ENCODE data around the gene FAM43B.

Gene FAM43B

GRCh38 chr1:20594746-20595145 lies 42.4 kb downstream of the FAM43B start:
- Histone ChIP-seq H3K9me3 (ENCODE audit: insufficient read depth, low read length) (no peaks in the 10 kb centered on the region), H4K20me1 (ENCODE audit: insufficient read depth, low read length) (no peaks in the 10 kb centered on the region), H3K9ac (ENCODE audit: low read length) (no peak overlapping the region), H3K4me3 (ENCODE audit: low read length) (no peak overlapping the region), H3K4me2 (ENCODE audit: low read length) (no peak overlapping the region), H3K4me1 (ENCODE audit: low read length) (peaks cover 17% of the 10 kb centered on the region), H3K27ac (ENCODE audit: low read length) (no peak overlapping the region), H3K36me3 (replicated peaks; ENCODE audit: low read depth, low read length) (no peaks in the 10 kb centered on the region), H3K79me2 (ENCODE audit: low read length) (no peaks in the 10 kb centered on the region), H2AFZ (ENCODE audit: low read depth, low read length) (no peak overlapping the region), H3K27me3 (ENCODE audit: low read depth, low read length) (0 out of 2 replicates have a peak, but pooled peaks cover 4% of the 10 kb centered on the region)
- TF ChIP-seq CTCF (IDR thresholded peaks at IDR 0.05; ENCODE audit: low read depth, low read length) (no peak), EZH2phosphoT487 (IDR thresholded peaks at IDR 0.05; ENCODE audit: low read depth) (no peak)

DNA sequence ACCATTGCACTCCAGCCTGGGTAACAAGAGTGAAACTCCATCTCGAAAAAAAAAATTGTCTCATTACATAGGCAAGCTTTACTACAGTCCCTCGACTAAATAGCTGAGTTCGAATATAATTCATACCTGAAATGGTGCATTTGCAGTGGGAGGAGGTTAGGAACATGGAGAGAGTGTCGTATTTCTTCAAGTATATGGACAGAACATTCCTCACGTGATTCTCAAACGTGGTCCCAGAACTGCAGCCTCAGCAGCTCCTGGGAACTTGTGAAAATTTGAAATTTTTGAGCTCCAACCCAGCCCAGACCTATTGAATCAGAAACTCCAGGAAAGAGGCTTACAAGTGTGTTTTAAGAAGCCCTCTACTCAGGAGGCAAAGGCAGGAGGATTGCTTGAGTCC lies 43.7 kb downstream of the FAM43B start:
- H2AFZ ChIP-seq (ENCODE audit: low read depth, low read length), result no peak overlapping the region
- H3K79me2 ChIP-seq (ENCODE audit: low read length), result no peaks in the 10 kb centered on the region
- no peak overlapping the region for H3K9ac ChIP-seq (ENCODE audit: low read length)
- H3K4me1 ChIP-seq (ENCODE audit: low read length), result peaks cover 17% of the 10 kb centered on the region
- no peaks in the 10 kb centered on the region for H3K36me3 ChIP-seq (replicated peaks; ENCODE audit: low read depth, low read length)
- no peak overlapping the region for H3K27ac ChIP-seq (ENCODE audit: low read length)
- TF ChIP-seq EZH2phosphoT487 (IDR thresholded peaks at IDR 0.05; ENCODE audit: low read depth), result no peak
- no peak for TF ChIP-seq CTCF (IDR thresholded peaks at IDR 0.05; ENCODE audit: low read depth, low read length)
- no peak overlapping the region for H3K4me3 ChIP-seq (ENCODE audit: low read length)
- no peaks in the 10 kb centered on the region for H4K20me1 ChIP-seq (ENCODE audit: insufficient read depth, low read length)
- H3K4me2 ChIP-seq (ENCODE audit: low read length), result peak overlapping the region; percentile 48
- H3K9me3 ChIP-seq (ENCODE audit: insufficient read depth, low read length), result no peaks in the 10 kb centered on the region
- H3K27me3 ChIP-seq (ENCODE audit: low read depth, low read length), result no peaks in the 10 kb centered on the region

DNA sequence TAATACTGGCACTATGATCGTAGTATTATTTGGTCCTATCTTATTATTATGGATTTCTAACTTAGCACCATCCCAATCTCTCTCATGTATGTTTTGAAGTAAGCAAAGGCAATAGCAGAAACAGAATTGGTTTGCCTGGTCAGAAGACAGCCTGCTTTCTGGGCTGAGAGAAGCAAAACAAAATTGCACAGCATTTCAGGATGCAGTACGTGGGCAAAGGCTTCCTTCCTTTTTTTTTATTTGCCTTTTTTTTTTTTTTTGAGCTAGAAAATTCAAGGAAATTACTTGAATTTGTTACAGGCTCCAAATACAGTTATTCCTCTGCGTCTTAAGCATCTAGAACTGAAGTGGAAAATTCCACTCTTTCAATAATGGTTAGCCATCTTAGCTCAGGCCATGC lies 45.3 kb downstream of the FAM43B start:
- H2AFZ ChIP-seq (ENCODE audit: low read depth, low read length), result no peak overlapping the region
- H3K9ac ChIP-seq (ENCODE audit: low read length), result no peak overlapping the region
- H3K4me3 ChIP-seq (ENCODE audit: low read length), result no peak overlapping the region
- no peak overlapping the region for H3K27ac ChIP-seq (ENCODE audit: low read length)
- H3K9me3 ChIP-seq (ENCODE audit: insufficient read depth, low read length), result no peaks in the 10 kb centered on the region
- peaks cover 17% of the 10 kb centered on the region for H3K4me1 ChIP-seq (ENCODE audit: low read length)
- H4K20me1 ChIP-seq (ENCODE audit: insufficient read depth, low read length), result no peaks in the 10 kb centered on the region
- TF ChIP-seq EZH2phosphoT487 (IDR thresholded peaks at IDR 0.05; ENCODE audit: low read depth) (no peak), CTCF (IDR thresholded peaks at IDR 0.05; ENCODE audit: low read depth, low read length) (no peak)
- no peak overlapping the region for H3K4me2 ChIP-seq (ENCODE audit: low read length)
- no peaks in the 10 kb centered on the region for H3K36me3 ChIP-seq (replicated peaks; ENCODE audit: low read depth, low read length)
- H3K79me2 ChIP-seq (ENCODE audit: low read length), result no peaks in the 10 kb centered on the region
- no peaks in the 10 kb centered on the region for H3K27me3 ChIP-seq (ENCODE audit: low read depth, low read length)

DNA sequence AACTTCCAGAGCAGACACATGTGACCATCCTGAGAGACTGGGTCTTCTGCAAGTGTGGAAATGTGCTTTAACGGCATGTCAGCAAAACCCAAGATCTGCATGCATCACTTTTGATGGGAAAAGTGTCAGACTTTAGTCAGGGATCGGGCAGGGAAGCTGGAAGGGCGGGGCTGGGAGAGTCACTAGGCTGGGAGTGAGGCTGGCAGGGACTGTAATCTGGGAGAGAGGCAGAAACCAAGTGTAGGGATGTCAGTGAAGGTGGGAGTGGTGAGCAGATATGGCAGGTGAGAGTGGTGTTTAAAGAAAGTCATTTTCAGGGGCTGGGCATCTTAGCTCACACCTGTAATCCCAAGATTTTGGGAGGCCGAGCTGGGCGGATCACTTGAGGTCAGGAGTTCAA lies 47.8 kb downstream of the FAM43B start:
- H3K36me3 ChIP-seq (replicated peaks; ENCODE audit: low read depth, low read length), result no peaks in the 10 kb centered on the region
- no peak overlapping the region for H3K27ac ChIP-seq (ENCODE audit: low read length)
- TF ChIP-seq EZH2phosphoT487 (IDR thresholded peaks at IDR 0.05; ENCODE audit: low read depth) (no peak), CTCF (IDR thresholded peaks at IDR 0.05; ENCODE audit: low read depth, low read length) (no peak)
- no peaks in the 10 kb centered on the region for H3K9me3 ChIP-seq (ENCODE audit: insufficient read depth, low read length)
- no peaks in the 10 kb centered on the region for H3K79me2 ChIP-seq (ENCODE audit: low read length)
- H3K4me2 ChIP-seq (ENCODE audit: low read length), result no peak overlapping the region
- no peaks in the 10 kb centered on the region for H3K27me3 ChIP-seq (ENCODE audit: low read depth, low read length)
- H3K9ac ChIP-seq (ENCODE audit: low read length), result no peak overlapping the region
- H3K4me3 ChIP-seq (ENCODE audit: low read length), result no peak overlapping the region
- H3K4me1 ChIP-seq (ENCODE audit: low read length), result peaks cover 10% of the 10 kb centered on the region
- H4K20me1 ChIP-seq (ENCODE audit: insufficient read depth, low read length), result no peaks in the 10 kb centered on the region
- no peak overlapping the region for H2AFZ ChIP-seq (ENCODE audit: low read depth, low read length)
